GM12801 (cell line): ENCODE measurements around the gene SMYD2.

ENCODE experiments used
- TF ChIP-seq, protein P1 (sequence below): IDR thresholded peaks from one replicate; pipeline ENCODE4 v1.5.1; 2011; ENCODE audit warnings: control low read depth; ENCODE audit not compliant: insufficient read length; ENCODE audit errors: extremely low read depth

SMYD2 gene

DNA sequence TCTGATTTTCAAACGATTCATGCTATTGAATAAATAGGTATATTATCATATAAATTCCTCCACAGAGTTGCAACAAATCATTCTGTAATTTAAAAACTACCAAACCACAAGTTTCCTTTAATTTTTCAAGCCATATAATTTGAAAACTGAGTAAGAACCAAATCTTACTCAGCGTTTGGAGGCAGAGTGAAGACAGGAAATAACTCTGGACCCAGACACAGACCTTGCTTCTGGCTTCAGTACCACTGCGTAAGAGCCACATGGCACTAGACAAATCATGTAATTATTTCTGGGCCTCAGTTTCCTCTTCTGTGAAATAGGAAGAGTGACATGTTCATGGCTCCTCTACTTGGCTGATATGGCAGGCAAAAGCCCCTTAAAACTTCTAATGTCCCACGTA is 82.4 kb downstream of the SMYD2 start:
- TF ChIP-seq, protein P1, sequence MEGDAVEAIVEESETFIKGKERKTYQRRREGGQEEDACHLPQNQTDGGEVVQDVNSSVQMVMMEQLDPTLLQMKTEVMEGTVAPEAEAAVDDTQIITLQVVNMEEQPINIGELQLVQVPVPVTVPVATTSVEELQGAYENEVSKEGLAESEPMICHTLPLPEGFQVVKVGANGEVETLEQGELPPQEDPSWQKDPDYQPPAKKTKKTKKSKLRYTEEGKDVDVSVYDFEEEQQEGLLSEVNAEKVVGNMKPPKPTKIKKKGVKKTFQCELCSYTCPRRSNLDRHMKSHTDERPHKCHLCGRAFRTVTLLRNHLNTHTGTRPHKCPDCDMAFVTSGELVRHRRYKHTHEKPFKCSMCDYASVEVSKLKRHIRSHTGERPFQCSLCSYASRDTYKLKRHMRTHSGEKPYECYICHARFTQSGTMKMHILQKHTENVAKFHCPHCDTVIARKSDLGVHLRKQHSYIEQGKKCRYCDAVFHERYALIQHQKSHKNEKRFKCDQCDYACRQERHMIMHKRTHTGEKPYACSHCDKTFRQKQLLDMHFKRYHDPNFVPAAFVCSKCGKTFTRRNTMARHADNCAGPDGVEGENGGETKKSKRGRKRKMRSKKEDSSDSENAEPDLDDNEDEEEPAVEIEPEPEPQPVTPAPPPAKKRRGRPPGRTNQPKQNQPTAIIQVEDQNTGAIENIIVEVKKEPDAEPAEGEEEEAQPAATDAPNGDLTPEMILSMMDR: no peak

DNA sequence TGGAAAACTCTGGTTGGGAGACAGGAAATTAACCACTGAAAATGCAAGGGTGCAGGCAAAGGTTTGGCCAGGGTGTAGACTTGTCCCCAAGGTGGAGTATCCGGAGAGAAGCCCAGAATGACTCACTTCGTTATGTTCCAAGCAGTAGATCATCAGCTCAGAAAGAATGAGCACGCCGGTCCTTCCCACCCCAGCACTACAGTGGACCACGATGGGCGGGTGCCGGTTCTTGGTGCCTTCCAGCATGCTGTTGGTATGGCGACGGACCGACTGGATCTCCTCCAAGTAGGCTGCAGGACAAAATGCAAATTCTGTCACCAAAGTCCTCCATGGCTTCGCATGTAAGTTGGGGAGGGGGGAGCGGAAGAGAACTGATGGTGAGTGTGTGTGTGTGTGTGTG is 83.4 kb downstream of the SMYD2 start:
- TF ChIP-seq, protein P1: no peak

DNA sequence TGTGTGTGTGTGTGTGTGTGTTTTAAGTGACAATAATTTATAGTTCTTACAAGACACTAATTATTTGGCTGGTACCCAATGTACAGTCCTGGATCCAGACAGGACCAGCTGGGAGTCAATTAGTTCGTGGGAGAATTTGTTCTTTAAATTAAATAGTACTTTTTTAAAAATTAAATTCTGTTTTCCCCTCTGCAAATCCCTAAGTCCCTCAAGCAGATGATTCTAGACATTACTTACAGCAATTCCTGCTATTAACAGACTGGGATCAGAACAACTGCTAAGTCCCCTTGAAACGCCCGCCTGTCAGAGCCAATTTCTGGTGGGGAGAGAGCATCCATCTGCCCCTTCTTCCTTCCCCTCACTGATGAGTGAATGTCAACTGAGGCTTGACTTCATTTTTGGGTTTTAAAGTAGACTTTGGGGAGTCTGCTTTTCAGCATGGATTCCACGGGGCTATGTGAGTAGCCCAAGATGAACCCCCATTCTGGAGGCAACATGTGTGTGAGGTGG is 83.9 kb downstream of the SMYD2 start:
- TF ChIP-seq, protein P1: no peak

DNA sequence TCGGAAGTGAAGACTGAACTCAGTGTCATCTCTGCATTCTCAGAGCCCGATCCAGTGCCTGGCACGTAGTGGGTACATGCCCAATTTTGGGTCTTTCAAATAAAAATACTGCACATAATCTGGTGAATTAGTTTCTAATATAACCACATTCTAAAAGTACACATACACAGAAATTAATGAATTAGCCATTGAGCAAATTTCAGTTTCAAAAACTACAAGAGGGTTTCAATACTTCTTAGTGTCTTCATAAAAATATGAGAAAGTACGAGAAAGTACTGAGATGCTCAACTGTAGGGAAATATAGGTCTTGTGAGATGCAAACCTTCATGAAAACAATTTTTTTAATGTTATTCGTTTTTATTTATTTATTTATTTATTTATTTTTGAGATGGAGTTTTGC is 86.9 kb downstream of the SMYD2 start:
- TF ChIP-seq, protein P1: no peak

DNA sequence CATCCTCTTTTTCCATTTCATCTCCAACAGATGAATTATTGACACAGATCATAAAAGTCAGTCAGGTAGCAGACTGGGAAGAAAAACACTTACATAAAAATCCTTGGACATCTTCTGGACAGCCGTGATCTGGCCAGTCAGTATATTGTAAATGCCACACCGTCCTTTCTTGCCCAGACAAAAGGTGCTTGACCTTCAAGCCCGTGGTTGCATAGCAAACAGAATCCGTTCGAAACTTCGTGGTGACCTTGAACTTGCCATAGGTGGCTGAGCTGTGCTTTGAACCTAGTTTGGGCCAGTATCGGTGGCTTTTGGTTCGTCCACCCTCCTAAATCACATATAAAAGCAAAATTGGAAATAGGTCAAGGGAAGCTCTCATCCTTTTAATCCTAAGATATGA is 88.4 kb downstream of the SMYD2 start:
- TF ChIP-seq, protein P1: no peak

DNA sequence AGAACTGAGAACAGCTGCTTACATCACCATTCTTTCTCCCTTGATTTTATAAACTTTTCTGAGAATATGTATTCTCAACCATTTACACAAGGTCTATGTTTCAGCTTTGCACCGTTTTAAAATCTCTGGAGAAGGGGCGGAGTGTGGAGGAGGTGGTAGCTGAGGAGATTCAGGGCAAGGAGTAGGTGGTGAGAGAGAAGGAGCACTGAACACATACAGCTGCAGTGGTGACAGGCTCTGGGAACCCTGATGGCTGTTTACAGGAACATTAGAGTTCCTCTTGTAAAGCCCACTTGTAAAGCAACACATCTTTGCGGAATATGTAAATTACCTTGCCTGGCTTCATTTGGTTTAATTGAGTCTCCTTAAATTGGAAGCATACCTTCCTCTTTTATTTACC is 89.7 kb downstream of the SMYD2 start:
- TF ChIP-seq, protein P1: no peak

DNA sequence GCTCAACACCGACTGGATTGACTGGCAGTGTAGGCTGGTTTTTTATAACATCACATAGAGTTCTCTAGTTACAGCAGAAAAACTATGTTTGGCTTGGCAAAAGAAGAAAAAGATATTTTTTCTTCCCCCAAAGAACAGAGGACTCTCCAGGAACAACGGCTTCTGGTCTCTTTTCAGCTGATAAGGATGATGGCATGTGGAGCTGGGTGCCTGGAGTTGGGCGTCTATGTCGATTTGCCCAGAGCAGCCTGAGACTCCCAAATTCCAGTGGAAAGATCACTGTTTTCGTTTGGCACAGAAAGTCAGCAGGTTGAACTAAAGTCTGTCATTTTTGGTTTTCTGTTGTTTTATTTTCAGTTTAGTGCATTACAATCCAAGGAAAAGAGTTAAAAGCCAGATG is 91.1 kb downstream of the SMYD2 start:
- TF ChIP-seq, protein P1: no peak

DNA sequence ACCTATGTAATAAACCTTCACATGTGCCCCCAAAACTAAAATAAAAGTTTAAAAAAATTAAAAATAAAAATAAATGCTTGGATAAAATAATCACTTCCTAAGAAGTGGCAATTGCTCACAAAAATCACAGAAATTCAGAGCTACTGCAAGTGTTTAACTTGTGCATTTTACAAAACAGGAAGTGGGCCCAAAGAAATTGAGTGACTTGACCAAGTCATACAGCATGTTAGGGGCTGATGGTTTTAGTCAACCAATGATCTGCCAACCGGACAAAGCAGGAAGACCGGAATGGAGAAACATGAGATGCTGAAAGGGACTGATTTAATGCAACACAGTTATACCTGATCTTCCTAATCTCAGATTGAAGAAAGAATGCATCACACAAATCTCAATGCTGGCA is 96.5 kb downstream of the SMYD2 start:
- TF ChIP-seq, protein P1: no peak
